ENCODE measurements around the gene CSTF1.

GRCh38 chr20:56442389-56443365, 50.2 kb downstream of the CSTF1 start:
- TF ChIP-seq POLR2A (IDR thresholded peaks at IDR 0.05; ENCODE audit: low read length) (no peak), GATA1 (IDR thresholded peaks at IDR 0.05; ENCODE audit: low read depth, low read length) (no peak)

Measured in erythroblast (primary cell).